GM18499 (cell line): ENCODE data around the gene SULT2B1.
"Not testable (repeated sequence)": the region's sequence is repeated elsewhere in the genome, so short reads cannot be mapped to it uniquely, and the experiment has no call there.

Experiments
- ATAC-seq: cut with Tn5 transposase; IDR thresholded peaks from one replicate; pipeline ENCODE4 v1.9.1; 2021; ENCODE audit warnings: moderate number of reproducible peaks; ENCODE audit not compliant: insufficient read depth, unreplicated experiment

SULT2B1 gene

GRCh38 chr19:48524732-48525131, 27.2 kb upstream of the SULT2B1 start:
- no peak for ATAC-seq

- ATAC-seq: no peak
Measured at GRCh38 chr19:48529156-48529555, 22.8 kb upstream of the SULT2B1 start.

GRCh38 chr19:48530066-48530720, 21.8 kb upstream of the SULT2B1 start:
- no peak for ATAC-seq

GRCh38 chr19:48530770-48531169, 21.2 kb upstream of the SULT2B1 start:
- ATAC-seq: no peak

- no peak for ATAC-seq
Measured at GRCh38 chr19:48533770-48534169, 18.2 kb upstream of the SULT2B1 start.

- no peak for ATAC-seq
Measured at GRCh38 chr19:48537541-48537940, 14.4 kb upstream of the SULT2B1 start.

- not testable (repeated sequence) for ATAC-seq
Measured at GRCh38 chr19:48538057-48538456, 13.9 kb upstream of the SULT2B1 start.

- no peak for ATAC-seq
Measured at GRCh38 chr19:48539503-48540096, 12.4 kb upstream of the SULT2B1 start.

- no peak for ATAC-seq
Measured at GRCh38 chr19:48540110-48540509, 11.9 kb upstream of the SULT2B1 start.

GRCh38 chr19:48541813-48542212, 10.2 kb upstream of the SULT2B1 start:
- ATAC-seq: no peak

GRCh38 chr19:48543121-48543710, 8.8 kb upstream of the SULT2B1 start:
- ATAC-seq: no peak

GRCh38 chr19:48544856-48545750, 6.9 kb upstream of the SULT2B1 start:
- no peak for ATAC-seq

GRCh38 chr19:48547722-48548121, 4.2 kb upstream of the SULT2B1 start:
- ATAC-seq: no peak

- no peak for ATAC-seq
Measured at GRCh38 chr19:48548253-48548911, 3.6 kb upstream of the SULT2B1 start.

- no peak for ATAC-seq
Measured at GRCh38 chr19:48549380-48549779, 2.6 kb upstream of the SULT2B1 start.

GRCh38 chr19:48552406-48553322, 692 bp downstream of the SULT2B1 start:
- ATAC-seq: no peak

- ATAC-seq: no peak
Measured at GRCh38 chr19:48553676-48554384, 1.9 kb downstream of the SULT2B1 start.

- ATAC-seq: no peak
Measured at GRCh38 chr19:48554385-48555091, 2.6 kb downstream of the SULT2B1 start.
